HepG2 (cell line): Measurements from ENCODE around the gene OR5H2. TPM values are rescaled to one million over a fixed set of nuclear protein-coding genes. Genes with fewer than 3 reads are reported as not detected.

Experiments used
- ATAC-seq: fragments of 200-7000 bp; cut with Tn5 transposase; 3 replicates; pipeline ENCODE4 v1.9.1; 2020; ENCODE audit warnings: mild to moderate bottlenecking, moderate library complexity
- BruUV-seq: library from RNA; stranded (reverse); fragments of 400-500 nt; replicated peaks from 2 replicates; lab custom pipeline; 2021; lab: Mats Ljungman, UMichigan
- CTCF ChIA-PET: fragments of 300-600 bp; formaldehyde crosslinking; extraction: SDS; loops from one replicate; lab custom pipeline; 2021; ENCODE audit warnings: low total read pairs, inconsistent platforms, low intra/inter-chr PET ratio; lab: Yijun Ruan, JAX
- POLR2A ChIA-PET: fragments of 350-600 bp; sonication (Branson Sonifier 250); formaldehyde crosslinking; loops from one replicate; lab custom pipeline; 2020; ENCODE audit warnings: antibody characterized with exemption, inconsistent platforms; lab: Yijun Ruan, JAX
- DNase-seq: peaks from one replicate; pipeline ENCODE4 v3.0.0-alpha.2; 2015; ENCODE audit warnings: low spot score
- FAIRE-seq: peaks from 3 replicates; lab custom pipeline; 2011; peaks lifted over from hg19 to GRCh38; lab: Jason Lieb, UNC
- H2AFZ ChIP-seq: one replicate; pipeline ENCODE4 v1.6.1; 2011; ENCODE audit warnings: low read length, inconsistent platforms
- H3K27ac ChIP-seq: fragments of 300-600 bp; 3 replicates; pipeline ENCODE4 v1.8.0; 2011; ENCODE audit warnings: mixed run types, mild to moderate bottlenecking, mixed read lengths, low read length, inconsistent platforms; ENCODE audit not compliant: insufficient read depth; ENCODE audit errors: extremely low read length
- H3K27me3 ChIP-seq, 2 experiments: fragments of 200-600 bp in 1 of 2; 2 replicates in 1 of 2; 3 replicates in 1 of 2; pipeline versions ENCODE4 v1.6.0 to v1.8.0; 2011; ENCODE audit warnings: low read length in 2 of 2, mild to moderate bottlenecking in 2 of 2, moderate library complexity in 2 of 2, inconsistent platforms in 1 of 2; ENCODE audit not compliant: insufficient read depth in 2 of 2, control insufficient read depth in 1 of 2
- H3K36me3 ChIP-seq, 2 experiments: fragments of 200-600 bp in 1 of 2; replicated peaks in 1 of 2; 2 replicates in 1 of 2; 3 replicates in 1 of 2; pipeline versions ENCODE4 v1.5.1 to v1.8.0; 2011; ENCODE audit warnings: low read length in 2 of 2, inconsistent platforms in 1 of 2; ENCODE audit not compliant: insufficient read depth in 2 of 2, control insufficient read depth in 1 of 2
- H3K4me1 ChIP-seq: 2 replicates; pipeline ENCODE4 v1.5.1; 2012; ENCODE audit warnings: low read length, inconsistent platforms; ENCODE audit not compliant: insufficient read depth
- H3K4me2 ChIP-seq: 2 replicates; pipeline ENCODE4 v1.6.0; 2011; ENCODE audit warnings: low read depth, low read length, inconsistent platforms
- H3K4me3 ChIP-seq, 3 experiments: fragments of 200-600 bp in 1 of 3; sonication (generic), shearing (Covaris generic) in 1 of 3; replicated peaks in 1 of 3; 2 replicates each; pipeline ENCODE4 v1.5.1; 2011 to 2016; ENCODE audit warnings: low read length in 3 of 3, inconsistent platforms in 2 of 3, low read depth in 2 of 3, mild to moderate bottlenecking in 2 of 3, control low read depth in 1 of 3, mixed read lengths in 1 of 3; ENCODE audit not compliant: insufficient read depth in 1 of 3
- H3K79me2 ChIP-seq: one replicate; pipeline ENCODE4 v1.6.1; 2011; ENCODE audit warnings: low read length, inconsistent platforms; ENCODE audit not compliant: insufficient read depth
- H3K9ac ChIP-seq: 2 replicates; pipeline ENCODE4 v1.6.0; 2011; ENCODE audit warnings: mild to moderate bottlenecking, low read depth, low read length, inconsistent platforms; ENCODE audit not compliant: insufficient read depth
- H3K9me3 ChIP-seq: 2 replicates; pipeline ENCODE4 v1.5.1; 2012; ENCODE audit warnings: mild to moderate bottlenecking, low read length
- H4K20me1 ChIP-seq: 2 replicates; pipeline ENCODE4 v1.6.0; 2011; ENCODE audit warnings: inconsistent platforms, mild to moderate bottlenecking, low read length, moderate library complexity; ENCODE audit not compliant: insufficient read depth
- ATF3 ChIP-seq: sonication (generic); formaldehyde crosslinking; IDR thresholded peaks from 2 replicates; pipeline ENCODE4 v1.4.0; 2020; ENCODE audit warnings: missing genetic modification reagents
- EHMT2 ChIP-seq: fragments of 200-600 bp; sonication (generic); IDR thresholded peaks from 2 replicates; pipeline ENCODE4 v1.7.0; 2017; ENCODE audit warnings: antibody characterized with exemption, low read depth, low read length, borderline replicate concordance
- IRX3 ChIP-seq: sonication (generic); formaldehyde crosslinking; IDR thresholded peaks from 2 replicates; pipeline ENCODE4 v1.8.1; 2023; ENCODE audit warnings: mild to moderate bottlenecking, low read depth, missing genetic modification reagents, borderline replicate concordance
- RAD51 ChIP-seq: fragments of 450-650 bp; IDR thresholded peaks from 2 replicates; pipeline ENCODE4 v1.6.1; 2016; ENCODE audit warnings: borderline replicate concordance
- SMAD3 ChIP-seq: sonication (generic); formaldehyde crosslinking; IDR thresholded peaks from 2 replicates; pipeline ENCODE4 v1.4.0; 2020; ENCODE audit warnings: missing genetic modification reagents
- TIGD3 ChIP-seq: sonication (generic); formaldehyde crosslinking; IDR thresholded peaks from 2 replicates; pipeline ENCODE4 v1.5.1; 2020; ENCODE audit warnings: mild to moderate bottlenecking, missing genetic modification reagents, borderline replicate concordance
- ZBTB2 ChIP-seq: sonication (generic); formaldehyde crosslinking; IDR thresholded peaks from 2 replicates; pipeline ENCODE4 v1.8.0; 2022; ENCODE audit warnings: low read depth, missing genetic modification reagents
- ZBTB39 ChIP-seq: sonication (generic); formaldehyde crosslinking; IDR thresholded peaks from 2 replicates; pipeline ENCODE4 v1.5.0; 2020; ENCODE audit warnings: missing genetic modification reagents
- ZFY ChIP-seq: sonication (generic); formaldehyde crosslinking; IDR thresholded peaks from 2 replicates; pipeline ENCODE4 v1.4.0; 2020; ENCODE audit warnings: missing genetic modification reagents
- ZKSCAN5 ChIP-seq: sonication (generic); formaldehyde crosslinking; IDR thresholded peaks from 2 replicates; pipeline ENCODE4 v1.5.1; 2020; ENCODE audit warnings: mild to moderate bottlenecking, missing genetic modification reagents
- ZNF430 ChIP-seq: sonication (generic); formaldehyde crosslinking; IDR thresholded peaks from 2 replicates; pipeline ENCODE4 v1.9.0; 2021; ENCODE audit warnings: mild to moderate bottlenecking, missing genetic modification reagents
- ZNF616 ChIP-seq: sonication (generic); formaldehyde crosslinking; IDR thresholded peaks from 2 replicates; pipeline ENCODE4 v1.5.0; 2020; ENCODE audit warnings: low read depth, mild to moderate bottlenecking, missing genetic modification reagents
- ZNF83 ChIP-seq: sonication (generic); formaldehyde crosslinking; IDR thresholded peaks from 2 replicates; pipeline ENCODE4 v1.4.0; 2020; ENCODE audit warnings: missing genetic modification reagents, mild to moderate bottlenecking, borderline replicate concordance
- ZSCAN21 ChIP-seq: sonication (generic); formaldehyde crosslinking; IDR thresholded peaks from 2 replicates; pipeline ENCODE4 v1.8.0; 2022; ENCODE audit warnings: mild to moderate bottlenecking, missing genetic modification reagents, moderate library complexity, borderline replicate concordance
- WGBS: methylation state at CpG from one replicate; pipeline ENCODE4 v1.1.6; 2017; ENCODE audit warnings: low lambda C conversion rate; 5-methylcytosine and 5-hydroxymethylcytosine counted together
- in situ Hi-C: cut with HindIII; loops from 2 replicates; pipeline ENCODE4 v1.10.0; 2017; ENCODE audit warnings: low pct_unique_long_range_greater_than_20kb; ENCODE audit not compliant: extremely low pct_ligation_motif_present
- intact Hi-C: fragments of 100-400 bp; cut with micrococcal nuclease; formaldehyde crosslinking; loops from one replicate; pipeline ENCODE4 v1.10.0; 2022; ENCODE audit not compliant: unreplicated experiment
- polyA plus RNA-seq, 8 experiments: library from polyadenylated mRNA; depleted of rRNA in 3 of 8; stranded (reverse) in 7 of 8; unstranded in 1 of 8; fragments of >200 nt; fragmentation: Illumina TruSeq in 4 of 8; extraction: Trizol in 4 of 8; gene quantifications; 2 replicates each; pipeline versions ENCODE4 v1.2.1 to v1.2.3, GENCODE V29; 2011 to 2016; ENCODE audit warnings: low read depth in 4 of 8, missing spikeins in 1 of 8, mixed read lengths in 1 of 8; ENCODE audit not compliant: insufficient read depth in 1 of 8
- total RNA-seq, 5 experiments: library from RNA; depleted of rRNA; stranded (reverse); fragments of >200 nt; fragmentation: Illumina TruSeq; extraction: Trizol; gene quantifications; 2 replicates each; pipeline ENCODE4 v1.2.3, GENCODE V29; 2016; ENCODE audit warnings: low read depth in 1 of 5

Gene OR5H2
- total and polyA plus RNA-seq, 2 of the 13 experiments (the other 11 are each of a cell fraction or from before 2014, with no cell fraction given): not detected

GRCh38 chr3:98272126-98272525, 10.2 kb upstream of the OR5H2 start:
- Histone ChIP-seq H3K36me3 (no peaks in the 10 kb centered on the region), H3K4me2 (no peak overlapping the region), H3K4me1 (no peaks in the 10 kb centered on the region), H3K4me3 (no peak overlapping the region), H4K20me1 (no peaks in the 10 kb centered on the region), H3K9ac (no peak overlapping the region), H3K27me3 (no peaks in the 10 kb centered on the region; a peak in 1 of 5 replicates), H3K79me2 (no peaks in the 10 kb centered on the region), H3K27ac (no peak overlapping the region), H3K9me3 (peaks cover 12% of the 10 kb centered on the region; the same call in 1 of the 2 replicates), H2AFZ (no peak overlapping the region)
- ATAC-seq (no peak), DNase-seq (no peak), FAIRE-seq (no peak)
- TF ChIP-seq ZNF430 (no peak), ZKSCAN5 (CRISPR knock-in tag) (no peak), RAD51 (no peak), ZNF616 (no peak), ZBTB39 (CRISPR knock-in tag) (no peak), ATF3 (CRISPR knock-in tag) (no peak), IRX3 (CRISPR knock-in tag) (no peak), EHMT2 (no peak), ZNF83 (no peak), ZFY (CRISPR knock-in tag) (no peak), ZBTB2 (CRISPR knock-in tag) (no peak), TIGD3 (CRISPR knock-in tag) (no peak), SMAD3 (no peak), ZSCAN21 (CRISPR knock-in tag) (no peak)
- ChIA-PET CTCF (no interaction called here), POLR2A (no interaction called here)
- in situ Hi-C loops: no loop called here
- intact Hi-C loops: no loop called here
- BruUV-seq: no TSS peak
- 2% methylated on average over 3 of the region's 3 CpGs for WGBS
